NOMO-1 treated with dmso at 0.1 percent for 144 hours (cell line): Measurements from ENCODE around the gene PNPLA4.
A peak's percentile ranks its signal among the peaks of the same experiment; 100 is the strongest.

Experiments used
- DNase-seq: peaks from one replicate; lab custom pipeline; 2025; ENCODE audit not compliant: unreplicated experiment; lab: John Stamatoyannopoulos, UW

Gene PNPLA4

GRCh38 chrX:7927259-7928167 is at the start of gene PNPLA4:
Gene PNPLA4, minus strand, starts transcription at chrX:7927413. Its CDS starts 1,294 bp downstream, at chrX:7926119.
- DNase-seq: peak; percentile 90

GRCh38 chrX:7972586-7972985 is 45.4 kb upstream of the PNPLA4 start:
- DNase-seq: no peak

DNA sequence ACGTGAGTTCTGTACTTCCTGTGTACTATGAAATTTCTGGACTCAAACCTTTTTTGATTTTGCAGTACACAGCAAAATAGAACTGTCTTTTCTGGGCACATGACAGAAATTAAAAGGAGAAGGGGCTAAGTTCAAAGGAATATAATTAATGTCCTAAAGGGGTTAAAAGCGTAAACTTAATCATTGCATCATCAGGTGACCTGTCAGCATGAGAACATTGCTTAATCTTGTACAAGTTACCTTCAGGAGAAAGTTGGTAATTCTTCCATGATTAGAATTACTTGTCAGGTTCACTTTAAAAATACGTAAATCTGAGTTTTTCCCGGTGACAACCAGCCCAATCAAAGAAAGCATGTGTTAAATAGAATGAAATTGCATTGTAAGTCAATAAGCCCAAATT is 43.2 kb upstream of the PNPLA4 start:
- no peak for DNase-seq

DNA sequence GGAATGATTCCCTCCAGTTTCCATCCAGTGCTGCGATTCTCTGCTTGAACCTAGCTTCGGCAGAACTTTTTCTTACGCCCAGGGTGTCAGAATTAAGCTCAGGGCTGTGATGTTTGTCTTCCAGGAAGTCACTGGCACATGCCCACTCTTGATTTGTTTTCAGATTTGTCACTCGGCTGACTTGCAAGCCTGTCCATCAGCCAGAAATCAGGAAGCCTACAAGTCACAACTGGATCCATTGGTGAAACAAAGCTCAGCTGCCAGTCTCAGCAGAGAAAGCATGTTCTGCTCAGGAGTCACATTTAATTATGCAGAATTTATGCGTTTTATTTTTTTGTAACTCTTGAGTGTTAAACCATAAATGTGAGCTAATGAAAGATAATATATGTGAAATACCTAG is 38.2 kb upstream of the PNPLA4 start:
- DNase-seq: no peak

DNA sequence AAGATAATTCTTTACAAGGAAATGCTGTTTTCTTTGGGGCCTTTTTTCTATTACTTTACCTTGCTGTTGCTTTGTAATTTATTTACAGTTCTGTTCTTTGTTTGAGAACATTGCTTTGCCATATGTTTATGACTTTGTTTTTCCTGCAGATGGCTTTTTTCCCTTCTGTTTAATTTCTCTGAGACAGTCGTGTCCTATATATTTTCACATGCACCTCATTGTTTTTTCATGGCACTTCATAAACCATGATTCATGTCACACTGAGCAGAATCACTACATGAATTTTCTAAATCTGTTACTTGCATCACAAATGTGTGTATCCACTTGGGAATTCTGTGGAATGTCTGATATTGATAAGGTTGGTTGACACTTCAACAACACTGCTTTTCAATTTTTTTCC is 33.0 kb upstream of the PNPLA4 start:
- no peak for DNase-seq

DNA sequence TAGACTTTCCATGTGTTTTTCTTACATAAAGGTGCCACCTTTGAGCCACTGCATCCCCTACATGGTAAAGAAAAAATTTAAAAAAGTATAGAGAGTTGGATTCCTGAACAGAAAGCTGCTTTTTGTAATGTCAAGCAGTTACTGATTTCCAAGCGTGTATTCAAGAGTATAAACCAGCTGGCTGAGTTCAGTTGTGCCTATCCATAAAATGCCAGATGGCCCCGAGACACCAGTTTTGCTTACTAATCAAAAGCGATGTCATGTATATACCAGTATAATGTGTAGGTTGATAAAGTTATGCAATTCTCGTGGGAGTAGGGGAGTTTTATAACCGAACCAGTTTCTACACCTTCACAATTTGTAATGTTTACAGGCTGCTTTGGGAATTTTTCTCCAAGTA is 26.2 kb upstream of the PNPLA4 start:
- DNase-seq: no peak

GRCh38 chrX:7950865-7951264 is 23.7 kb upstream of the PNPLA4 start:
- DNase-seq: peak; percentile 9

DNA sequence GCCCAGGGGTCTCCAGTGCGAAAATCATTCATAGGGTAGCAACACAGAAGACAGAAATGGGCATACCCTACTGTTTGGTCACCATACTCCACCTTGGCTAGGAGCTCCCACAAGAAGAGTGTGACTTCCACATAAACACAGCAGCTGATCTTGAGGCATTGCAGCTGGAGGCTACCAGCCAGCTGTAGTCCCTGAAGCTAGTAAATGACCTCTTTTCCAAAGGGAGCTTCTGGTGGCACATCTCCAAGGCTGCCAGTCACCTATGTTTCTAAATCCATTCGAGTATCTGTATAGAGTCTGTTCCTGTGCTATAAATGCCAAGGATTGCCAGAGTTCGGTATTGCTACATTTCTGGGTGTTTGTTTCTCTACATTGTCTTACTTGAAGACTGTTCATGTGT is 21.3 kb upstream of the PNPLA4 start:
- DNase-seq: no peak

DNA sequence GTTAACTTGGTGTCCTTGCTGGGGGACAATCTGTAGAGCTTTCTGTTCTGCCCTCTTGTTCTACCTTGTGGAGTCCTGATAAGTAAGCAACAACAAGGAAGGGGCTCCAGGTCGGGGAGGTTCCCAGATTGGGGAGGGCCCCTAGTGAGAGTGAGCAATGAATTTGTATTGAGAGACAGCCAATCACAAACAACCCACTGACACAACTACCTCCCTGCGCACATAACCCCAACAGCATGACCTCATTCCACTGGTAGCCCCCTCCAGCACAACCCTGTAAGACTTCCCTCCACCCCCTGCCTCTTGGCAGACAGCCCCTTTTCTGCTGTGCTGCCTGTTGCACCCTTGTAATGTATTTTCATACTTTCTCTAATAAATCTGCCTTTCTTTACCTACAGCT is 19.7 kb upstream of the PNPLA4 start:
- DNase-seq: no peak

DNA sequence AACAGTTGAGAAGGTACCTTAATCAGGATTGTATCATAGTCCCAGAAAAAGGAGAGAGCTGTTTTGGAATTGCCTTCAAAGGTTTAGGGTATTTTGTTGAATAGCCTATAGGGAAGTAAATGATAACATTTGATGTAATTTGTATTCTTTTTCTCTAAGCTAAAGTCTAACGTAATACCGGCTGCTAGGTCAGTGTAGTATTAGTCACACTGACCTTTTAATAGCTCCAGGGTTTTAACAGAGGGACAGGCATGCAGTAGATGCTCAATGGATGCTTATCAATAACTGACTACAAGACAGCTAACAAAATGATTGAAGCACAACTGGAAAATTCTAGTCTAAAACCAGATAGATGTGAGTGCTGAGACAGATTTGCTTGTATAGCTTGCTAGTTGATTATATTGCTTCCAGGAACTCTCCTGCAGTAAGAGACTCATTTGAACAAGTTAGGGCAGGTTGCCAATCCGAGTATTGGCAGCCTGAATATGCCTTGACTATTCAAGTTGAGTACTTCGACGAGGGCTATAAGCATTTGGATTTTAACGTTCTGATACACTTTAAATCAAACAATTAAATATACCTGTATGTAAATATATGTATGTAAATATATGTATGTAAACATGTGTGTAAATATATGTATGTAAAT is 16.5 kb upstream of the PNPLA4 start:
- DNase-seq: no peak

GRCh38 chrX:7941390-7942042 is 14.3 kb upstream of the PNPLA4 start:
- DNase-seq: no peak

- no peak for DNase-seq
Observed at GRCh38 chrX:7934026-7934425, 6.8 kb upstream of the PNPLA4 start.

DNA sequence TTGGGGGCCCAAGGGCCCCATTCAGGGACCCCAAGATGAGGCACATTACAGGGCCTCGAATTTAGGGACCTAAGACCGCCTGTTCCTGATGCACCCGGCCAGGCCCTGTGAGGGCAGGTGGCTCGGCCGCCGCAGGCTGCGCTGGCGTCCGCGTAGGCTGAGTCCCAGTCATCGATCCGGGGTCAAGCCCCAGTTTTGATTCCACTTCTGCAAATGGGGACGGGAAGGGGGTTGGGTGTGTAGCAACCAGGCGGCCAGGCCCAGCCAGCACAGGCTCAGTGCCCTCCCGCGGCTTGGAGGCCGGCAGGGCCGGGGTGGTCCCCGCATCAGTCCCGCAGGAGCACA is 327 bp downstream of the PNPLA4 start:
- peak; percentile 65 for DNase-seq

DNA sequence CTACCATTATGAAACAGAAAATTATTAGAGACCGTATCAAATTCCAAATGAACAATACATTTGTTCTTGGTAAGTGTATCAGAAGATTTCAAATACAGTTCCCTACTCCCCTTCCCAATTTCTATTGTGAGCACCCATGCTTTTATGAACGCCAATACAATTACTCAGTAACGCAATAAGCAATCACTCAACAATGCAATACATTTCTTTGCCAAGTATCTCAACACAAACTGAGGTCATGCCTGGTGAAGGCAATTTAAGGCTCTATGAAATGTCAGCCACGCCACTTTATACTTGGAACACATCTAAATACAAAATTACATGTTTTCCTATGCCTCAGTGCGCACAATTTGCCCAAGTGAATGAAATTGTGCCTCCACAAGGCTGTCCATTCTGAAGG is 712 bp downstream of the PNPLA4 start:
- DNase-seq: no peak

DNA sequence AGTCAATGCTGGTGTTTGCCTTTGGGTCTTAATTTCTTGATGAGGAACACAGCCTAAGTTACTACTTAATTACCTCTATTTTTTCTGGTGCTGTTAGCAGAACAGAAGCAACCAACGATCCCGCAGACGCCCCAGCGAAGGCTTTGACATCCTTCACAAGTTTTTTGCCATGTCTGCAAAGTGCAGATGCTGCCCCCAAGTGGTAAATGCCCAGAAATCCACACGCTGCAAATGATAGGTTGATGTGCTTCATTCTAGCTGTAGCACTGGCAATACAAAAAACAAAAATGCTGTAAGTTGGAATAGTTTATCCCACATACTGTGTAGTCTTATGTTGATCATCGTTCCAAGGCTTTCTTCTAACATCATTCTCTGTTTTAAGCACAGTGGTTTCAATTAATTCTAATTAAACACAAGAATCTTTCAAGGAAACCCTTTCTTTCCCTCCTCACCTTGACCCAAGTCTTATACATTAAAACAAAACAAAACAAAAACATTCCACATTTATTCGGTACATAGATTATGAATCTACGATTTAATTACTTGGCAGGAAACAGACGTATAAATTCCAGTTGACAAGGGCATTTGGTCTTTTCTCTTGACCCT is 1.2 kb downstream of the PNPLA4 start:
- peak; percentile 38 for DNase-seq

- DNase-seq: no peak
Observed at GRCh38 chrX:7921750-7922149, 5.5 kb downstream of the PNPLA4 start.

DNA sequence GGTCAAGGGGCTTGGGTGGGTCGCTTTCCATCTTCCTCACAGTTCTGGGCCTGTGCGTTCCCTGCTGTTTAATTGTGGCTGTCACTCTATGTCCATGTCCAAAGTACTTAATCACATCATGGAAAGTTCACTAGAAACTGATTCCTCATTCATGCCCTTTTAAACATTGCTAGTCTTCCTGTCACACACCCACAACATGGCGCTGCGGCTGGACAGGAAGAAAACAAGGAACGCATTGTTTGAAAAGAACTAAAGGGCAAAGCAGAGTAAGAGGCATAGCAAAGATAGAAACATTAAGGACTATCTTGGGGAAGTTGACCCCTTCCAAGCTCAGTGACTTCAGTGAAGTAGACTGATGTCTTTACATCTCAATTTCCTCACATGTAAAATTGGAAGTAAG is 18.4 kb downstream of the PNPLA4 start:
- no peak for DNase-seq

GRCh38 chrX:7904562-7904961 is 22.7 kb downstream of the PNPLA4 start:
- no peak for DNase-seq

DNA sequence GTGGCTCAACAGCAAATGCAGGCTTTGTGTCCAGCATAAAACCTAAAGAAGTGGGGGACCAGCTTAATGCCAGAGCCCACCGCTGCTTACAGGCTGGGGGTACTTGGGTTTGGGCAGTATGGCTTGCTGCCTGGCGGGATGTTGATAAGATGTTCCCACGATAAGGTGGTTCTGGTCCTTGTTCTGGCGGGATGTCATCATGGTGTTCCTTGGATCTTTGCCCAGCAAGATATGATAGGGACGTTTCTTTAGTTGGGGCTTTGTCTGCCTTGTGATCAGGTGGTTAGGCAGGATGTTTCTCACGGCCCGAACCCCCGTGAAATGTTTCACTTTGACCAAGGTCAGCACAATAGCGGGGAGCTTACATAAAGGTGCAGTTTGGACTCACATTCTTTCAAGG is 35.3 kb downstream of the PNPLA4 start:
- no peak for DNase-seq

- no peak for DNase-seq
Observed at GRCh38 chrX:7889680-7890079, 37.5 kb downstream of the PNPLA4 start.

DNA sequence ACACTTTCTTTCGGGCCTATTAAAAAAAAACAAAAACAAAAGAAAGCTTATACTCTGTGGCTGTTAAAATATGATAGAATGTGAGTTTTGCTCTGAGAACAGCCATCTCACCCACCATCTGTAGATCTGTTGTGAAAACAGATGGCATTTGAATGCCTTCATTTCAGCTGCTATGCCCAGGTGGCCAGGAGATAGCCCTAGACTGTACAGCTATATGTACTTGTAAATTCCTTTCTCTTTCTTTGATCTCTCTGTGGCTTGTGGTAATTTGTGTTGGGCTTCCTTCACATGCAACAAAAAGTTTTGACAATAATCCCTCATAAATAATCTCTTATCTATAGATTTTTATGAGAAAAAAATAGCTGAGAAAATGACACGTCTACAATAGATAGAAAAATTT is 38.1 kb downstream of the PNPLA4 start:
- DNase-seq: no peak

DNA sequence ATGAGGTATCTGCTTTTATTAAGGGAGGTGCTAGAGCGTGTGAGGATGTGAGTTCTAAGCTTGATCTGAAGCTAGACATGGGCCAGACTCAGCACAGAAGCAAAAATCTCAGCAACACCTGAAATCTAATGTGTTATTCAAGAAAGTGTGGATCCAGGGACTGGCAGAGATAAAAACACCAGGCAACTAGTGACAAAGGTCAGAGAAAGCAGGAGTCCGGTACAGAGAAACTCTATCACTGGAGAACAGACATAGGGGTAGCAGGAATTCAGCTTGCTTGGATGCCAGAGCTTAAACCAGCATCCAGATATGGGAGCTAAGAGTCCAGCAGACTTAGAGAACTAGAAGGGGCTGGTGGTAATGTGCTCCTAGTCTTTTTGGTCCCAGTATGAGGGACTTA is 50.3 kb downstream of the PNPLA4 start:
- DNase-seq: no peak
